ENCODE results near the gene IGF2R. TPM values are rescaled to one million over a fixed set of nuclear protein-coding genes. Genes with fewer than 3 reads are reported as not detected.

Gene IGF2R
- polyA plus RNA-seq, 1 donor (not counting 4 experiments of a cell fraction or from before 2014, with no cell fraction given), result 40.9 TPM

DNA sequence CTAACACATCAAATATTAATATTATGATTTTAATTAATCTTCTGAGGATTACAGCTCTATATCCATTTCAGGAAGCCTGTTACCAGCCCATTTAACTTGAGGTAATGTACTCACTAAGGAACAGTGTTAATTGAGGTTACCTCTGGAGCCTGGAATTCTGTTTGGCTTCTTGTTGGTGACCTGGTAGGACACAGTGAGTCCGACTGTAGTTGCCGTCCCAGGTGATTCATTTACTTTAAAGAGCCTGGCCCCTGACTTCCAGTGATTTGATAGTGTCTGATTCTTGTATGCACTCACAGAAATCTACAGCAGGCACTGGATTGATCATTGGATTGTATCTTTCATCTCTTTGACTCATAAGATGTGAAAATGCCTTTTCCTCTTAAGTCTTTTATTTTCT lies 34.0 kb downstream of the IGF2R start:
- no peak for TF ChIP-seq EZH2 (IDR thresholded peaks at IDR 0.05; ENCODE audit: low read length)
- TF ChIP-seq, protein P1, sequence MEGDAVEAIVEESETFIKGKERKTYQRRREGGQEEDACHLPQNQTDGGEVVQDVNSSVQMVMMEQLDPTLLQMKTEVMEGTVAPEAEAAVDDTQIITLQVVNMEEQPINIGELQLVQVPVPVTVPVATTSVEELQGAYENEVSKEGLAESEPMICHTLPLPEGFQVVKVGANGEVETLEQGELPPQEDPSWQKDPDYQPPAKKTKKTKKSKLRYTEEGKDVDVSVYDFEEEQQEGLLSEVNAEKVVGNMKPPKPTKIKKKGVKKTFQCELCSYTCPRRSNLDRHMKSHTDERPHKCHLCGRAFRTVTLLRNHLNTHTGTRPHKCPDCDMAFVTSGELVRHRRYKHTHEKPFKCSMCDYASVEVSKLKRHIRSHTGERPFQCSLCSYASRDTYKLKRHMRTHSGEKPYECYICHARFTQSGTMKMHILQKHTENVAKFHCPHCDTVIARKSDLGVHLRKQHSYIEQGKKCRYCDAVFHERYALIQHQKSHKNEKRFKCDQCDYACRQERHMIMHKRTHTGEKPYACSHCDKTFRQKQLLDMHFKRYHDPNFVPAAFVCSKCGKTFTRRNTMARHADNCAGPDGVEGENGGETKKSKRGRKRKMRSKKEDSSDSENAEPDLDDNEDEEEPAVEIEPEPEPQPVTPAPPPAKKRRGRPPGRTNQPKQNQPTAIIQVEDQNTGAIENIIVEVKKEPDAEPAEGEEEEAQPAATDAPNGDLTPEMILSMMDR (optimal IDR thresholded peaks at IDR 0.05 in 1 of 3, IDR thresholded peaks at IDR 0.05 in 1 of 3, conservative IDR thresholded peaks at IDR 0.05 in 1 of 3; ENCODE audit: extremely low read depth in 1 of 3, insufficient read depth in 2 of 3, low read length in 3 of 3), result no peak
- no peaks in the 10 kb centered on the region for H3K27me3 ChIP-seq (ENCODE audit: control insufficient read depth, extremely low read depth, insufficient read depth, low read length)
- H4K20me1 ChIP-seq (ENCODE audit: control insufficient read depth, extremely low read depth, insufficient read depth, low read length), result peaks cover 7% of the 10 kb centered on the region
- no peaks in the 10 kb centered on the region for H3K9me3 ChIP-seq (ENCODE audit: control insufficient read depth, low read depth, low read length)
- FAIRE-seq, result no peak
- DNase-seq (ENCODE audit: low read depth, low spot score), result no peak
- H3K9me1 ChIP-seq (ENCODE audit: control insufficient read depth, extremely low read depth, insufficient read depth, low read length), result no peaks in the 10 kb centered on the region
- dilution Hi-C loops (cut with MboI; ENCODE audit: extremely low pct_ligation_motif_present, low sequenced_read_pairs), result no loop called here
- peaks cover 83% of the 10 kb centered on the region for H3K79me2 ChIP-seq (ENCODE audit: control insufficient read depth, insufficient read depth, low read length)
- H3K4me2 ChIP-seq (ENCODE audit: control insufficient read depth, extremely low read depth, insufficient read depth, low read depth, low read length), result no peak overlapping the region
- no peak overlapping the region for H3K27ac ChIP-seq (ENCODE audit: control insufficient read depth, insufficient read depth, low read length)
- H3K4me1 ChIP-seq (ENCODE audit: control insufficient read depth, extremely low read depth, insufficient read depth, low read length), result peaks cover 23% of the 10 kb centered on the region
- H2AFZ ChIP-seq (ENCODE audit: control insufficient read depth, low read length), result no peak overlapping the region
- no peak overlapping the region for H3K4me3 ChIP-seq (ENCODE audit: control insufficient read depth in 2 of 3, extremely low read depth in 1 of 3, insufficient read depth in 2 of 3, low read depth in 1 of 3, low read length in 3 of 3)
- no peak overlapping the region for H3K9ac ChIP-seq (ENCODE audit: control insufficient read depth, extremely low read depth, insufficient read depth, low read length)
- peaks cover 1 to 6% of the 10 kb centered on the region in 2 experiments for H3K36me3 ChIP-seq (ENCODE audit: control insufficient read depth in 2 of 2, extremely low read depth in 1 of 2, insufficient read depth in 2 of 2, low read length in 2 of 2)

DNA sequence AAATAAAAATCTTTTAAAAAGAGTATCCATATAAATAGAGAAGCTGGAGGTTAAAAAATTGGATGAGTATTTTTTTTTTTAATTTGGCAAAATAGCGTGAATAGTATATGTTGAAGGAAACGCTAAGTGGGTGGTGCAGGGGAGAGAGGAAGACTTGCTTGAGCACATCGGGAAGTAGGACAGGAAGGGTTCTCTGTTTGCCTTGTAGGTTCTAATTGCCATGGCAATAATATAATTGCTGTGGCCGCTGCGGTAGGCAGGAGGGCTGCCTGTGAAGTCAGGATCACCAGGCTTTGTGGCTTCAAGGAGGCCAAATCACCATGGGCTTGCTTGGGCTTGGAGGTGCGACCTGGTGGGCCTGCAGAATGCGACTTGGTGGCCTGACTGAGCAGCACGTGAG lies 35.1 kb downstream of the IGF2R start:
- H3K4me1 ChIP-seq (ENCODE audit: control insufficient read depth, extremely low read depth, insufficient read depth, low read length), result peaks cover 21% of the 10 kb centered on the region
- no peak overlapping the region for H3K27ac ChIP-seq (ENCODE audit: control insufficient read depth, insufficient read depth, low read length)
- no peaks in the 10 kb centered on the region for H3K9me3 ChIP-seq (ENCODE audit: control insufficient read depth, low read depth, low read length)
- dilution Hi-C loops (cut with MboI; ENCODE audit: extremely low pct_ligation_motif_present, low sequenced_read_pairs), result no loop called here
- no peak for TF ChIP-seq EZH2 (IDR thresholded peaks at IDR 0.05; ENCODE audit: low read length)
- TF ChIP-seq, protein P1 (optimal IDR thresholded peaks at IDR 0.05 in 1 of 3, IDR thresholded peaks at IDR 0.05 in 1 of 3, conservative IDR thresholded peaks at IDR 0.05 in 1 of 3; ENCODE audit: extremely low read depth in 1 of 3, insufficient read depth in 2 of 3, low read length in 3 of 3), result no peak
- H3K36me3 ChIP-seq (ENCODE audit: control insufficient read depth in 2 of 2, extremely low read depth in 1 of 2, insufficient read depth in 2 of 2, low read length in 2 of 2), result peaks cover 1 to 11% of the 10 kb centered on the region in 2 experiments
- H4K20me1 ChIP-seq (ENCODE audit: control insufficient read depth, extremely low read depth, insufficient read depth, low read length), result peaks cover 7% of the 10 kb centered on the region
- no peak for FAIRE-seq
- H3K9me1 ChIP-seq (ENCODE audit: control insufficient read depth, extremely low read depth, insufficient read depth, low read length), result no peaks in the 10 kb centered on the region
- no peak for DNase-seq (ENCODE audit: low read depth, low spot score)
- H3K4me2 ChIP-seq (ENCODE audit: control insufficient read depth, extremely low read depth, insufficient read depth, low read depth, low read length), result no peak overlapping the region
- no peak overlapping the region for H2AFZ ChIP-seq (ENCODE audit: control insufficient read depth, low read length)
- no peaks in the 10 kb centered on the region for H3K27me3 ChIP-seq (ENCODE audit: control insufficient read depth, extremely low read depth, insufficient read depth, low read length)
- H3K79me2 ChIP-seq (ENCODE audit: control insufficient read depth, insufficient read depth, low read length), result peaks cover 85% of the 10 kb centered on the region
- H3K9ac ChIP-seq (ENCODE audit: control insufficient read depth, extremely low read depth, insufficient read depth, low read length), result no peak overlapping the region
- no peak overlapping the region for H3K4me3 ChIP-seq (ENCODE audit: control insufficient read depth in 2 of 3, extremely low read depth in 1 of 3, insufficient read depth in 2 of 3, low read depth in 1 of 3, low read length in 3 of 3)

Measured in keratinocyte (primary cell).